ENCODE results near the gene ZNF503. TPM values are rescaled to one million over a fixed set of nuclear protein-coding genes. Genes with fewer than 3 reads are reported as not detected.
A peak's percentile ranks its signal among the peaks of the same experiment; 100 is the strongest.

The ZNF503 gene
- total and polyA plus RNA-seq, 8 donors = 13.8 to 41.2 (median 23.4) TPM

DNA sequence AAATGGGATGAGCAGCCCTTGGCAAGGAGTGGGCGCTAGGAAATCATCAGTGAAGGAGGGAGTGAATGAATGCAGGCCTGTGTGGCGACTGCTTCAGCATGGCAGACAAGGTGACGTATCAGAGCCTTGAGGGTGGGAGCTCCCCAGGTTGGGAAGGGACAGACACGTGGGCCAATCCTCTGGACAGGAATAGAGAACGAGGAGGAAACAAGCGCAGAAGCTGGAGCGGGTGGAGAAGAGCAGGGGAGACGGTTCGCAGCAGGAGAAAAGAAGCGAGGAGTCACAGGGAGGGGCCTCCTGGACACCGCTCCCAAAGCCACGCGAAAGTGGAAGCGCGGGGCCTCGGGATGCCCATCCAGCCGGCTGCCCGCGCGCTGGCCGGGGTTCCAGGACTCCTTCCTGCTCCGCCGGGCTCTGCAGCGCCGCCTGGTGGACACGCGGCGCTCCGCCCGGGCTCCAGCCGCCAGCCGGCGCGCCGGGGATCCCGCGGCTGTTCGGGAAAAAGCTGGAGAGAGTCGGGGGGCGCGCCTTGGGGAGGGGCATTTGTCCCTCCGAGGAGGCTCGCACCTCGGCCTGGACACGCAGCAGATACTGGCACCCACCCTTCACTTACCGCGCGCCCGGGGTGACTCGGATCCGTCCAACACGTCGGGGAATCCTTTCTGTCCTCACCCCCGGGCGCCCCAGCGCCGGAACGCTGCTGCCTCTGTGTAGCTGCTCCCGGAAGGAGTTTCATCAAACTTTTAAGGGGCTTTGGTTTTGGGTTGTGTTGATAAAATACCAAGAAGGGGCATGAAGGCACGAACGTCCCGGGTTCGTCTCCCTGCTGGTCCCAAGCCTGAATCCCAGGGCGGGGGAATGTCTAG lies 6.3 kb downstream of the ZNF503 start:
- intact Hi-C loops (cut with DNase I) = loop anchor here in 2 of 3 donors (10.0 kb wide), 4 partner anchors 100 to 920 kb away; no protein-coding TSS in a partner anchor
- FAIRE-seq (no peak), DNase-seq (peak; percentile 63 to 96 (median 84)), ATAC-seq (peak; percentile 39 to 53 (median 49))
- TF ChIP-seq, protein P1, sequence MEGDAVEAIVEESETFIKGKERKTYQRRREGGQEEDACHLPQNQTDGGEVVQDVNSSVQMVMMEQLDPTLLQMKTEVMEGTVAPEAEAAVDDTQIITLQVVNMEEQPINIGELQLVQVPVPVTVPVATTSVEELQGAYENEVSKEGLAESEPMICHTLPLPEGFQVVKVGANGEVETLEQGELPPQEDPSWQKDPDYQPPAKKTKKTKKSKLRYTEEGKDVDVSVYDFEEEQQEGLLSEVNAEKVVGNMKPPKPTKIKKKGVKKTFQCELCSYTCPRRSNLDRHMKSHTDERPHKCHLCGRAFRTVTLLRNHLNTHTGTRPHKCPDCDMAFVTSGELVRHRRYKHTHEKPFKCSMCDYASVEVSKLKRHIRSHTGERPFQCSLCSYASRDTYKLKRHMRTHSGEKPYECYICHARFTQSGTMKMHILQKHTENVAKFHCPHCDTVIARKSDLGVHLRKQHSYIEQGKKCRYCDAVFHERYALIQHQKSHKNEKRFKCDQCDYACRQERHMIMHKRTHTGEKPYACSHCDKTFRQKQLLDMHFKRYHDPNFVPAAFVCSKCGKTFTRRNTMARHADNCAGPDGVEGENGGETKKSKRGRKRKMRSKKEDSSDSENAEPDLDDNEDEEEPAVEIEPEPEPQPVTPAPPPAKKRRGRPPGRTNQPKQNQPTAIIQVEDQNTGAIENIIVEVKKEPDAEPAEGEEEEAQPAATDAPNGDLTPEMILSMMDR (IDR thresholded peaks at IDR 0.05) = peak; percentile 94 to 96 (median 96)
- H3K4me1 ChIP-seq = no peaks in the 10 kb centered on the region
- no peaks in the 10 kb centered on the region for H3K36me3 ChIP-seq
- H3K27me3 ChIP-seq = no peaks in the 10 kb centered on the region
- peak overlapping the region; percentile 37 to 98 (median 92) for H3K4me3 ChIP-seq
- WGBS, 2 donors = 10% methylated on average over 60 to 64 of the region's 64 CpGs
- H3K27ac ChIP-seq = peak overlapping the region; percentile 97 to 99 (median 98)
- H3K9me3 ChIP-seq = no peaks in the 10 kb centered on the region

DNA sequence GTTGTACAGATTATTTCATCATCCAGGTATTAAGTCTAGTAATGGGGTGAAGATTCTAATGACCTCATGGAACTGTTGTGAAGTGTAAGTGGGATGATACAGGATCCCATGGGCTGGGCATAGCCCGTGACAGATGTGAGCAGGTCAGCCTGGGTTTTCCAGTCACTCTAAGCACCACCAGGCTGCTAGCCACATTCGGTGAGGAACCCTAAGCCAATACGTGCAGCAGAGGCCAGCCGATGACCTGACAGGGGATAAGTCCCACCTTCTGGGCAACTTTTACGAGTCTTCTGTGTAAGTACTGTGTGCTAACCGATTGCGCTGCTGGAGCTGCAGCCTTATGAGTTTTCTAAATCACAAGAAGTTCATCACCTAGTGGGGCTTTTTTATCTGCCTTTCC lies 7.3 kb downstream of the ZNF503 start:
- Histone ChIP-seq H3K36me3 (no peaks in the 10 kb centered on the region), H3K9me3 (no peaks in the 10 kb centered on the region), H3K27ac (no peak overlapping the region), H3K27me3 (no peaks in the 10 kb centered on the region), H3K4me1 (no peaks in the 10 kb centered on the region), H3K4me3 (peak overlapping the region in 2 of 4 donors; percentile 91 to 98)
- TF ChIP-seq, protein P1 (IDR thresholded peaks at IDR 0.05) = no peak
- WGBS, 2 donors = 79 to 92% methylated on average over 7 of the region's 7 CpGs
- no peak for ATAC-seq
- DNase-seq = no peak
- FAIRE-seq = no peak
- intact Hi-C loops (cut with DNase I) = loop anchor here in 2 of 3 donors (10.0 kb wide), 4 partner anchors 99 to 921 kb away; no protein-coding TSS in a partner anchor

DNA sequence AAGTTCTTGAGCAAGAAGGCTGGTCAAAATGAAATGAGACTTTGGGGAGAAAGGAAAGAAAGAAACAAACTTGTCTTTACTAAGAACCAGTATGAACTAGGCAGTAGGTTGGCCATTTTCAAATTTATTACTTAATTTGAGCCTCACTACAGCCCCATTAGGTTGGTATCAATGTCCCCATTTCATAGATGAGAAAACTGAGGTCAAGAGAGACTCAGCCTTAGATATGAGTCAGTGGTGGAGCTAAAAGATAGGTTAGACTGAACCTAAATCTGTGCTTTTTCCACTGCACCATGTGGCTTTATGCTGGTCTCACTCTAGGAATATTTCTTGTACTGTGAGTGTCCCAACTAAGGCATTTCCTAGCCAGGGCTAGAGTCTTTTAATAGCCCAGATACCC lies 8.8 kb downstream of the ZNF503 start:
- no peaks in the 10 kb centered on the region for H3K4me1 ChIP-seq
- no peak for ATAC-seq
- TF ChIP-seq, protein P1 (IDR thresholded peaks at IDR 0.05) = no peak
- no peaks in the 10 kb centered on the region for H3K36me3 ChIP-seq
- no peak overlapping the region for H3K27ac ChIP-seq
- H3K9me3 ChIP-seq = no peaks in the 10 kb centered on the region
- no peak overlapping the region for H3K4me3 ChIP-seq
- no peak for DNase-seq
- intact Hi-C loops (cut with DNase I) = loop anchor here in 2 of 3 donors (10.0 kb wide), 4 partner anchors 98 to 922 kb away; no protein-coding TSS in a partner anchor
- no peaks in the 10 kb centered on the region for H3K27me3 ChIP-seq
- FAIRE-seq = no peak

DNA sequence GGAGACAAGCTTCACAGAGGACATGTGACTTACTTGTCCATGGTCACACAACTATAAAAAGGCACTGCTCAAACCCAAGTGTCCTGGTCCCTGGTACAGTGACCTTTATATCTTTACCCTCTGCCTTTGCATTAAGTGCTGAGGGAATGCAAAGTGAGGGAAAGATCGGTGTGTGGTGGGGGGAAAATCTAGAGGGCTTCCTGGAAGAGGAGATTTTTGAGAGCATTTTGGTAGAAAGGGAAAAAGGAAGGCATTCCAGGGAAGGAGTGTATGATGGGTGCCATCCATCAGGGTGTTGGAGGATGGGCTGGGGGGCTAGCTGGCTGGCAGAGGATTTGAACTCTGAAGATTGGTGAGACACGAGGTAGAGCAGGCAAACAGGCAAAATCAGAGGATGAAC lies 9.3 kb downstream of the ZNF503 start:
- intact Hi-C loops (cut with DNase I) = loop anchor here in 2 of 3 donors (10.0 kb wide), 4 partner anchors 97 to 923 kb away; no protein-coding TSS in a partner anchor
- no peaks in the 10 kb centered on the region for H3K27me3 ChIP-seq
- H3K27ac ChIP-seq = no peak overlapping the region
- no peaks in the 10 kb centered on the region for H3K36me3 ChIP-seq
- 92% methylated on average over 2 of the region's 2 CpGs for WGBS, 2 donors
- H3K9me3 ChIP-seq = no peaks in the 10 kb centered on the region
- TF ChIP-seq, protein P1 (IDR thresholded peaks at IDR 0.05) = no peak
- H3K4me1 ChIP-seq = no peaks in the 10 kb centered on the region
- no peak for DNase-seq
- no peak for ATAC-seq
- FAIRE-seq = no peak
- H3K4me3 ChIP-seq = no peak overlapping the region

DNA sequence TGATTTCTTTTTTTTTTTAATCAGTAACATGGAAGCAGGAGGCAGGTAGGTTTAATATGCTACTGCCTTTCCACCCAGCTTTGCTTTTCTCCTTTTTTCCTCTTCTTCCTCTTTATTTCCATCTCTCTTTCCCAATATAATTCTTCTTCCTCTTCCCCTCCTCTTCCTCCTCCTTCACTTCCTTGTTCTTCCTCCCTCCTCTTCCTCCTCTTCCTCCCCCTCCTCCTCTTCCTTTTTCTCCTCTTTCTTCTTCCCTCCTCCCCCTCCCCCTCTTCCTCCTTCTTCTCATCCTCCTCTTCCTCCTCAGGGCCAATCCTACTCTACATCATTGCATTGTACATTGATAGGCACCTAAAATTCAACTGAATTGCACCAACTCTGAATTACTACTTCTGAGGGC lies 11.4 kb downstream of the ZNF503 start:
- no peak overlapping the region for H3K27ac ChIP-seq
- DNase-seq (no peak), FAIRE-seq (no peak), ATAC-seq (no peak)
- H3K9me3 ChIP-seq = no peaks in the 10 kb centered on the region
- no peaks in the 10 kb centered on the region for H3K27me3 ChIP-seq
- intact Hi-C loops (cut with DNase I) = loop anchor here in 2 of 3 donors (10.0 kb wide), 4 partner anchors 95 to 925 kb away; no protein-coding TSS in a partner anchor
- TF ChIP-seq, protein P1 (IDR thresholded peaks at IDR 0.05) = no peak
- no peaks in the 10 kb centered on the region for H3K36me3 ChIP-seq
- no peaks in the 10 kb centered on the region for H3K4me1 ChIP-seq
- no peak overlapping the region for H3K4me3 ChIP-seq

Data from pancreas (tissue), 10 donors.